Measurements from ENCODE around the gene SH3GL2. TPM values are rescaled to one million over a fixed set of nuclear protein-coding genes. Genes with fewer than 3 reads are reported as not detected.

SH3GL2 gene
- total and polyA plus RNA-seq, 9 of the 15 experiments (the other 6 are each of a cell fraction or from before 2014, with no cell fraction given) = not detected

DNA sequence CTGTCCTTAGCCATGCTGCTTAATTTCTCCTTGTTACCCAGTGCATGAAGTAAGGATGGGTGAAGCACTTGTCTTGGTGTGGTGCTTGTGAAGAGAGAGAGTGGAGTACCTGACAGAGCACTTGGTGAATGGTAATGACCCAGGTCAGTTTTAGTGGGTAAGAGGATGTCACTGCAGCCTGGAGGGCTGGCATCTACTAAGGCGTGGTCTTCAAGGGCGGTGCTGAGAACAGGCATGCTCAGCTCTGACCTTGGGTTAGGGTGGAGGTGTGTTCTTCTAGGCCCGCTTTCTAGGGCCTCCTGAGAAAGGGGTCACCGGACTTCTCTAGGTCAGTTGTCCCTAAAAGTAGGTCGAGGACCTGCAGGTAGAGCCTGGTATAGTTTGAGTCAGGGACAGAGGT is 25.7 kb downstream of the SH3GL2 start:
- Histone ChIP-seq H3K9ac (ENCODE audit: insufficient read depth in 1 of 2, low read depth in 2 of 2, low read length in 2 of 2) (no peak overlapping the region), H3K27me3 (ENCODE audit: control insufficient read depth in 2 of 2, insufficient read depth in 2 of 2, low read length in 2 of 2) (no peaks in the 10 kb centered on the region), H3K9me3 (replicated peaks; ENCODE audit: control insufficient read depth, insufficient read depth, low read depth, low read length) (no peaks in the 10 kb centered on the region), H4K20me1 (replicated peaks; ENCODE audit: control insufficient read depth, insufficient read depth, low read length) (no peaks in the 10 kb centered on the region), H3K9me1 (ENCODE audit: control insufficient read depth, insufficient read depth, low read length) (no peaks in the 10 kb centered on the region), H3K36me3 (ENCODE audit: control insufficient read depth, insufficient read depth, low read length) (no peaks in the 10 kb centered on the region), H3K4me1 (replicated peaks in 1 of 2; ENCODE audit: control insufficient read depth in 2 of 2, insufficient read depth in 2 of 2, low read length in 2 of 2) (no peaks in the 10 kb centered on the region), H3K4me3 (no peak overlapping the region), H3K4me2 (ENCODE audit: insufficient read depth, low read length) (no peak overlapping the region), H3K27ac (ENCODE audit: extremely low read depth, low read depth, low read length) (no peak overlapping the region), H2AFZ (ENCODE audit: low read depth, low read length) (no peak overlapping the region), H3K79me2 (ENCODE audit: control insufficient read depth, insufficient read depth, low read length) (no peaks in the 10 kb centered on the region)
- no peak for ATAC-seq
- in situ Hi-C loops (cut with MboI) = no loop called here
- no peak for DNase-seq (ENCODE audit: extremely low read depth in 1 of 4, low spot score in 3 of 4)
- intact Hi-C loops (cut with micrococcal nuclease) = no loop called here
- FAIRE-seq = no peak
- BruUV-seq (replicated peaks) = no TSS peak
- ChIA-PET CTCF (ENCODE audit: low intra/inter-chr PET ratio) (no interaction called here), POLR2A (no interaction called here)
- WGBS (ENCODE audit: insufficient coverage, low coverage, missing lambda C conversion rate) = 5% methylated on average over 3 of the region's 5 CpGs
- TF ChIP-seq KLF13 (tag; IDR thresholded peaks at IDR 0.05; ENCODE audit: borderline replicate concordance, low read depth) = no peak
- no peak for TF ChIP-seq ZBTB1 (CRISPR knock-in tag; IDR thresholded peaks at IDR 0.05; ENCODE audit: borderline replicate concordance, low read depth)
- TF ChIP-seq, protein P1, sequence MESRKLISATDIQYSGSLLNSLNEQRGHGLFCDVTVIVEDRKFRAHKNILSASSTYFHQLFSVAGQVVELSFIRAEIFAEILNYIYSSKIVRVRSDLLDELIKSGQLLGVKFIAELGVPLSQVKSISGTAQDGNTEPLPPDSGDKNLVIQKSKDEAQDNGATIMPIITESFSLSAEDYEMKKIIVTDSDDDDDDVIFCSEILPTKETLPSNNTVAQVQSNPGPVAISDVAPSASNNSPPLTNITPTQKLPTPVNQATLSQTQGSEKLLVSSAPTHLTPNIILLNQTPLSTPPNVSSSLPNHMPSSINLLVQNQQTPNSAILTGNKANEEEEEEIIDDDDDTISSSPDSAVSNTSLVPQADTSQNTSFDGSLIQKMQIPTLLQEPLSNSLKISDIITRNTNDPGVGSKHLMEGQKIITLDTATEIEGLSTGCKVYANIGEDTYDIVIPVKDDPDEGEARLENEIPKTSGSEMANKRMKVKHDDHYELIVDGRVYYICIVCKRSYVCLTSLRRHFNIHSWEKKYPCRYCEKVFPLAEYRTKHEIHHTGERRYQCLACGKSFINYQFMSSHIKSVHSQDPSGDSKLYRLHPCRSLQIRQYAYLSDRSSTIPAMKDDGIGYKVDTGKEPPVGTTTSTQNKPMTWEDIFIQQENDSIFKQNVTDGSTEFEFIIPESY (CRISPR knock-in tag; IDR thresholded peaks at IDR 0.05) = no peak
- no peak for TF ChIP-seq ZKSCAN3 (CRISPR knock-in tag; IDR thresholded peaks at IDR 0.05)
- TF ChIP-seq, protein P2, sequence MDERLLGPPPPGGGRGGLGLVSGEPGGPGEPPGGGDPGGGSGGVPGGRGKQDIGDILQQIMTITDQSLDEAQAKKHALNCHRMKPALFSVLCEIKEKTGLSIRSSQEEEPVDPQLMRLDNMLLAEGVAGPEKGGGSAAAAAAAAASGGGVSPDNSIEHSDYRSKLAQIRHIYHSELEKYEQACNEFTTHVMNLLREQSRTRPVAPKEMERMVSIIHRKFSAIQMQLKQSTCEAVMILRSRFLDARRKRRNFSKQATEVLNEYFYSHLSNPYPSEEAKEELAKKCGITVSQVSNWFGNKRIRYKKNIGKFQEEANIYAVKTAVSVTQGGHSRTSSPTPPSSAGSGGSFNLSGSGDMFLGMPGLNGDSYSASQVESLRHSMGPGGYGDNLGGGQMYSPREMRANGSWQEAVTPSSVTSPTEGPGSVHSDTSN (CRISPR knock-in tag; IDR thresholded peaks at IDR 0.05; ENCODE audit: low read depth) = no peak
- TF ChIP-seq, protein P2 (tag; conservative IDR thresholded peaks at IDR 0.05; ENCODE audit: low read depth) = no peak
- TF ChIP-seq, protein P3, sequence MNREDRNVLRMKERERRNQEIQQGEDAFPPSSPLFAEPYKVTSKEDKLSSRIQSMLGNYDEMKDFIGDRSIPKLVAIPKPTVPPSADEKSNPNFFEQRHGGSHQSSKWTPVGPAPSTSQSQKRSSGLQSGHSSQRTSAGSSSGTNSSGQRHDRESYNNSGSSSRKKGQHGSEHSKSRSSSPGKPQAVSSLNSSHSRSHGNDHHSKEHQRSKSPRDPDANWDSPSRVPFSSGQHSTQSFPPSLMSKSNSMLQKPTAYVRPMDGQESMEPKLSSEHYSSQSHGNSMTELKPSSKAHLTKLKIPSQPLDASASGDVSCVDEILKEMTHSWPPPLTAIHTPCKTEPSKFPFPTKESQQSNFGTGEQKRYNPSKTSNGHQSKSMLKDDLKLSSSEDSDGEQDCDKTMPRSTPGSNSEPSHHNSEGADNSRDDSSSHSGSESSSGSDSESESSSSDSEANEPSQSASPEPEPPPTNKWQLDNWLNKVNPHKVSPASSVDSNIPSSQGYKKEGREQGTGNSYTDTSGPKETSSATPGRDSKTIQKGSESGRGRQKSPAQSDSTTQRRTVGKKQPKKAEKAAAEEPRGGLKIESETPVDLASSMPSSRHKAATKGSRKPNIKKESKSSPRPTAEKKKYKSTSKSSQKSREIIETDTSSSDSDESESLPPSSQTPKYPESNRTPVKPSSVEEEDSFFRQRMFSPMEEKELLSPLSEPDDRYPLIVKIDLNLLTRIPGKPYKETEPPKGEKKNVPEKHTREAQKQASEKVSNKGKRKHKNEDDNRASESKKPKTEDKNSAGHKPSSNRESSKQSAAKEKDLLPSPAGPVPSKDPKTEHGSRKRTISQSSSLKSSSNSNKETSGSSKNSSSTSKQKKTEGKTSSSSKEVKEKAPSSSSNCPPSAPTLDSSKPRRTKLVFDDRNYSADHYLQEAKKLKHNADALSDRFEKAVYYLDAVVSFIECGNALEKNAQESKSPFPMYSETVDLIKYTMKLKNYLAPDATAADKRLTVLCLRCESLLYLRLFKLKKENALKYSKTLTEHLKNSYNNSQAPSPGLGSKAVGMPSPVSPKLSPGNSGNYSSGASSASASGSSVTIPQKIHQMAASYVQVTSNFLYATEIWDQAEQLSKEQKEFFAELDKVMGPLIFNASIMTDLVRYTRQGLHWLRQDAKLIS (CRISPR knock-in tag; IDR thresholded peaks at IDR 0.05) = no peak
- TF ChIP-seq ELF1 (tag; IDR thresholded peaks at IDR 0.05) = no peak
- TF ChIP-seq, protein P4, sequence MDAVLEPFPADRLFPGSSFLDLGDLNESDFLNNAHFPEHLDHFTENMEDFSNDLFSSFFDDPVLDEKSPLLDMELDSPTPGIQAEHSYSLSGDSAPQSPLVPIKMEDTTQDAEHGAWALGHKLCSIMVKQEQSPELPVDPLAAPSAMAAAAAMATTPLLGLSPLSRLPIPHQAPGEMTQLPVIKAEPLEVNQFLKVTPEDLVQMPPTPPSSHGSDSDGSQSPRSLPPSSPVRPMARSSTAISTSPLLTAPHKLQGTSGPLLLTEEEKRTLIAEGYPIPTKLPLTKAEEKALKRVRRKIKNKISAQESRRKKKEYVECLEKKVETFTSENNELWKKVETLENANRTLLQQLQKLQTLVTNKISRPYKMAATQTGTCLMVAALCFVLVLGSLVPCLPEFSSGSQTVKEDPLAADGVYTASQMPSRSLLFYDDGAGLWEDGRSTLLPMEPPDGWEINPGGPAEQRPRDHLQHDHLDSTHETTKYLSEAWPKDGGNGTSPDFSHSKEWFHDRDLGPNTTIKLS (IDR thresholded peaks at IDR 0.05; ENCODE audit: borderline replicate concordance, low read depth) = no peak
